Left ventricle myocardium inferior (tissue), 1 donor: Measurements from ENCODE around the gene CCSER1. TPM values are rescaled to one million over a fixed set of nuclear protein-coding genes. Genes with fewer than 3 reads are reported as not detected.
"Not testable (repeated sequence)": the region's sequence is repeated elsewhere in the genome, so short reads cannot be mapped to it uniquely, and the experiment has no call there.

Experiments used
- DNase-seq: peaks from one replicate; pipeline ENCODE4 v3.0.0-alpha.2; 2020
- H3K27ac ChIP-seq: fragments of 200-600 bp; replicated peaks from 2 replicates; pipeline ENCODE4 v1.8.0; 2021
- H3K27me3 ChIP-seq: fragments of 200-600 bp; 2 replicates; pipeline ENCODE4 v1.8.0; 2021; ENCODE audit warnings: low read depth
- H3K36me3 ChIP-seq: fragments of 200-600 bp; 2 replicates; pipeline ENCODE4 v1.8.0; 2021
- H3K4me1 ChIP-seq: fragments of 200-600 bp; 2 replicates; pipeline ENCODE4 v1.8.0; 2021
- H3K4me3 ChIP-seq: fragments of 200-600 bp; 2 replicates; pipeline ENCODE4 v1.8.0; 2021; ENCODE audit warnings: mild to moderate bottlenecking, moderate library complexity
- H3K9me3 ChIP-seq: fragments of 200-600 bp; replicated peaks from 2 replicates; pipeline ENCODE4 v1.8.0; 2021
- intact Hi-C: fragments of 100-400 bp; cut with micrococcal nuclease; formaldehyde crosslinking; loops from one replicate; pipeline ENCODE4 v1.11.0; 2022
- total RNA-seq: library from RNA; stranded (reverse); fragmentation: NEBNext Ultra II Directional; extraction: Animal tissue kit (Norgen Biotek cat#: 25700); gene quantifications from one replicate; pipeline ENCODE4 v1.2.1, GENCODE V29; 2021
- TF ChIP-seq, protein P1 (sequence below): fragments of 200-600 bp; IDR thresholded peaks from 2 replicates; pipeline ENCODE4 v1.8.0; 2021; ENCODE audit warnings: antibody characterized with exemption, mild to moderate bottlenecking, borderline replicate concordance
- donor health status: DM: no; HTN: yes; CAD: no; lungs with severe emphysema.

Gene CCSER1
- total RNA-seq, 1 donor from 2014 or later = 13.2 TPM

DNA sequence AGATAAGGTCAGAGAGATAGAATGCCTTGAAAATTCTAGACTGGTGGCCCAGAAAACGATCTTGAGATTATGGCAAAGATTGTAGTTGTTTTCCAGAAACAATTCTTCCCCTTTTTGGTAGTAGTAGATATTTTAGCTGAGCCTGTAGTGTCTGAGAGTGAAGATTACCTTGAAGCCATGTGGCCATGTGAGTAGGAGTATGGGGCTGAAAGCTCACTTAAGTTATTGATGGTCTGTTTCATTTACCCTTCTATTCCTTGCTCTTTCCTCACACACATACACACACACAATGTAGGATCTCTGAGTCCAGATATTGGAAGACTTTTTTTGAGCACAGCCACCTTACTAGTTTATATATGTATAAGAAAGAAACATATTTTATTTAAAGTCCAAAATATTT is 1234.9 kb downstream of the CCSER1 start:
- no peak overlapping the region for H3K27ac ChIP-seq
- TF ChIP-seq, protein P1, sequence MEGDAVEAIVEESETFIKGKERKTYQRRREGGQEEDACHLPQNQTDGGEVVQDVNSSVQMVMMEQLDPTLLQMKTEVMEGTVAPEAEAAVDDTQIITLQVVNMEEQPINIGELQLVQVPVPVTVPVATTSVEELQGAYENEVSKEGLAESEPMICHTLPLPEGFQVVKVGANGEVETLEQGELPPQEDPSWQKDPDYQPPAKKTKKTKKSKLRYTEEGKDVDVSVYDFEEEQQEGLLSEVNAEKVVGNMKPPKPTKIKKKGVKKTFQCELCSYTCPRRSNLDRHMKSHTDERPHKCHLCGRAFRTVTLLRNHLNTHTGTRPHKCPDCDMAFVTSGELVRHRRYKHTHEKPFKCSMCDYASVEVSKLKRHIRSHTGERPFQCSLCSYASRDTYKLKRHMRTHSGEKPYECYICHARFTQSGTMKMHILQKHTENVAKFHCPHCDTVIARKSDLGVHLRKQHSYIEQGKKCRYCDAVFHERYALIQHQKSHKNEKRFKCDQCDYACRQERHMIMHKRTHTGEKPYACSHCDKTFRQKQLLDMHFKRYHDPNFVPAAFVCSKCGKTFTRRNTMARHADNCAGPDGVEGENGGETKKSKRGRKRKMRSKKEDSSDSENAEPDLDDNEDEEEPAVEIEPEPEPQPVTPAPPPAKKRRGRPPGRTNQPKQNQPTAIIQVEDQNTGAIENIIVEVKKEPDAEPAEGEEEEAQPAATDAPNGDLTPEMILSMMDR = no peak
- no peaks in the 10 kb centered on the region for H3K4me1 ChIP-seq
- no peaks in the 10 kb centered on the region for H3K36me3 ChIP-seq
- H3K27me3 ChIP-seq = no peaks in the 10 kb centered on the region
- H3K9me3 ChIP-seq = no peaks in the 10 kb centered on the region
- intact Hi-C loops = no loop called here
- DNase-seq = no peak
- no peak overlapping the region for H3K4me3 ChIP-seq

DNA sequence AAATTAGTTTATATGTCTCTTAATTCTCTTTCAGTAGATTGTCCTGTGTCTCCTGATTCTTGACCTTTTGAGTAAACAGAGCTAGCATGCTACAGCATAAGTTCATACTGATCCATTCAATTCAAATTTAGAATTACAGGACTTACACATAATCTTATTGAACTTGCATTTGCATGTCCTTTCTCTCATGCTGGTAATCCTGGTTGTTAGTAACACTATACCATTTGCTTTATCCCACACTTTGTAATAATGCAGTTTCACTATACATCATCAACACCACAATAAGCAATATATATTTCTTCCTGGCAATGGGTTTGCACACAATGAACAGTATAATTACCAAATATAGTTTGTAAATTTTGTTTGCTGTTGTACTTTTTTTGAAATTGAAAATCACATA is 1239.4 kb downstream of the CCSER1 start:
- TF ChIP-seq, protein P1 = no peak
- H3K4me1 ChIP-seq = no peaks in the 10 kb centered on the region
- no peaks in the 10 kb centered on the region for H3K27me3 ChIP-seq
- DNase-seq = no peak
- H3K36me3 ChIP-seq = no peaks in the 10 kb centered on the region
- H3K9me3 ChIP-seq = no peaks in the 10 kb centered on the region
- intact Hi-C loops = no loop called here
- H3K4me3 ChIP-seq = no peak overlapping the region
- no peak overlapping the region for H3K27ac ChIP-seq

DNA sequence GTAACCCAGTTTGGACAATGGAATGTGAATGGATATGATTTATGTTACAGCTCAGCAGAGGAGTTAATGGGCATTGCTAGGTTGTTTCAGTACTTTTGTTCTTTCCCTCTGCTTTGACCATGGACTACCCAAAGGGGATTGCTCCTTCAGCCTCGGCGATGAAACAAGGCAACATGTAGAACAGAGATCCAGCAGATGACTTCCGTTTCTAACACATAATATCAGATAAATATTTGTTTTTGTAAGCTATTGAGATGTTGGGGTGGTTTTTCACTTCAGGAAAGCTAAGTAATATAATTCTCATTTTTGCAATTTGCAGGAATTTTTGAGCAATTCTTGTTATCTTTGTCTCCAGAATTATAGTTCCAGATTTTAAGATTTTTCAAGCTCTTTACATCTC is 1241.9 kb downstream of the CCSER1 start:
- Histone ChIP-seq H3K4me3 (no peak overlapping the region), H3K27me3 (no peaks in the 10 kb centered on the region), H3K9me3 (peaks cover 2% of the 10 kb centered on the region), H3K27ac (no peak overlapping the region), H3K36me3 (no peaks in the 10 kb centered on the region), H3K4me1 (no peaks in the 10 kb centered on the region)
- no peak for DNase-seq
- intact Hi-C loops = no loop called here
- TF ChIP-seq, protein P1 = no peak

DNA sequence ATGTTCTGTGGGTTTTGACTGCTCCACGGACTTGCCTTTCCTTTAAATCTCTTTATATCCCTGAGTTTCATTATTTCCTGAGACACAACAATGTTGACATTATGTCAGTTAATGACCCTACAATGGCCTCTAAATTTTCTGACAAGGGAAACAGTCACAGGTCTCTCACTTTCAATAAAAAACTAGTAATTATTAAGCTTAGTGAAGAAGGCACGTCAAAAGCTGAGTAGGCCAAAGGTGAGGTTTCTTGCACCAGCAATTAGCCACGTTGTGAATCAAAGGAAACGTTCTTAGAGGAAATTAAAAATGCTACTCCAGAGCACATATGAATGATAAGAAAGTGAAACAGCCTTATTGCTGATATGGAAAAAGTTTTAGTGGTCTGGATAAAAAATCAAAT is 1246.4 kb downstream of the CCSER1 start:
- Histone ChIP-seq H3K36me3 (no peaks in the 10 kb centered on the region), H3K9me3 (peaks cover 28% of the 10 kb centered on the region), H3K27ac (no peak overlapping the region), H3K4me3 (no peak overlapping the region), H3K4me1 (no peaks in the 10 kb centered on the region), H3K27me3 (no peaks in the 10 kb centered on the region)
- DNase-seq = no peak
- intact Hi-C loops = no loop called here
- TF ChIP-seq, protein P1 = no peak

DNA sequence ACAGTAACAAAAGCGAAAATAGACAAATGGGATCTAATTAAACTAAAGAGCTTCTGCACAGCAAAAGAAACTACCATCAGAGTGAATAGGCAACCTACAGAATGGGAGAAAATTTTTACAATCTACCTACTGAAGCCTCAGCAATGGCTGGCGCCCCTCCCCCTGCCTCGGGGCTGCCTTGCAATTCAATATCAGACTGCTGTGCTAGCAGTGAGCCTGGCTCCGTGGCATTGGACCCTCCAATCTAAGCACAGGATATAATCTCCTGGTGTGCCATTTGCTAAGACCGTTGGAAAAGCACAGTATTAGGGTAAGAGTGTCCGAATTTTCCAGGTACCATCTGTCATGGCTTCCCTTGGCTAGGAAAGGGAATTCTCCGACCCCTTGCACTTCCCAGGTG is 1278.2 kb downstream of the CCSER1 start:
- H3K27ac ChIP-seq, H3K36me3 ChIP-seq, H3K4me1 ChIP-seq, H3K27me3 ChIP-seq, DNase-seq, H3K4me3 ChIP-seq, intact Hi-C loops: not testable (repeated sequence)
- peaks cover 41% of the 10 kb centered on the region for H3K9me3 ChIP-seq

DNA sequence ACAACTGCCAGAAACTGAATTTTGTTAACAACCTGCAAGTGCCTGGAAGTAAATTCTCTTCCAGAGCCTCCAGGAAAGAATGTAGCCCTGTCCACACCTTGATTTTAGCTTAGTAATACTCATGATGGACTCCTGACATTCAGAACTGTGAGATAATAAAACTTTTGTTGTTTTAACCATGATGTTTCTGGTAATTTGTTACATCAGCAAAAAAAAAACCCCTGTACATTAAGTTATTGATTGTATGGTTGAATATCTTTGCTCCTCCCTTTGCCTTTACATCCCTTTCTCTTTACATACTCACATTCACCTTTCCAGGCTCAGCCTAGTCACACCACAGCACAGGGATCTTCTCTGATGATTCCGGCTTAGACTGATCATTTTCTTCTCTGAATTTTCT is 1294.8 kb downstream of the CCSER1 start:
- TF ChIP-seq, protein P1 = no peak
- Histone ChIP-seq H3K27ac (no peak overlapping the region), H3K27me3 (no peaks in the 10 kb centered on the region), H3K36me3 (no peaks in the 10 kb centered on the region), H3K4me1 (no peaks in the 10 kb centered on the region), H3K4me3 (no peak overlapping the region), H3K9me3 (peaks cover 31% of the 10 kb centered on the region)
- DNase-seq = no peak
- intact Hi-C loops = no loop called here
